ENCODE measurements around the gene SLC16A8.

The SLC16A8 gene

GRCh38 chr22:38089474-38089851, 5.5 kb upstream of the SLC16A8 start:
- Histone ChIP-seq H3K9me3 (ENCODE audit: low read length) (no peaks in the 10 kb centered on the region), H3K9me2 (ENCODE audit: low read depth, low read length) (no peaks in the 10 kb centered on the region), H3K9ac (ENCODE audit: low read length) (no peak overlapping the region), H3K27ac (ENCODE audit: low read depth, low read length, poor library complexity, severe bottlenecking) (no peak overlapping the region), H4K20me1 (ENCODE audit: insufficient read depth, low read length) (no peaks in the 10 kb centered on the region), H3K79me2 (ENCODE audit: insufficient read depth, low read length) (no peaks in the 10 kb centered on the region), H3F3A (ENCODE audit: insufficient read depth, low read length) (no peaks in the 10 kb centered on the region), H3K27me3 (ENCODE audit: insufficient read depth, low read length) (no peaks in the 10 kb centered on the region), H2AFZ (ENCODE audit: low read length) (no peak overlapping the region), H3K4me2 (ENCODE audit: low read length) (no peak overlapping the region), H3K36me3 (ENCODE audit: insufficient read depth, low read length) (no peaks in the 10 kb centered on the region), H3K4me3 (ENCODE audit: low read depth, low read length, poor library complexity, severe bottlenecking) (no peak overlapping the region), H3K4me1 (ENCODE audit: insufficient read depth, low read length, severe bottlenecking) (no peaks in the 10 kb centered on the region)
- TF ChIP-seq CTCF (IDR thresholded peaks at IDR 0.05; ENCODE audit: low read length) (no peak), EZH2 (IDR thresholded peaks at IDR 0.05; ENCODE audit: borderline replicate concordance, low read length) (no peak)

DNA sequence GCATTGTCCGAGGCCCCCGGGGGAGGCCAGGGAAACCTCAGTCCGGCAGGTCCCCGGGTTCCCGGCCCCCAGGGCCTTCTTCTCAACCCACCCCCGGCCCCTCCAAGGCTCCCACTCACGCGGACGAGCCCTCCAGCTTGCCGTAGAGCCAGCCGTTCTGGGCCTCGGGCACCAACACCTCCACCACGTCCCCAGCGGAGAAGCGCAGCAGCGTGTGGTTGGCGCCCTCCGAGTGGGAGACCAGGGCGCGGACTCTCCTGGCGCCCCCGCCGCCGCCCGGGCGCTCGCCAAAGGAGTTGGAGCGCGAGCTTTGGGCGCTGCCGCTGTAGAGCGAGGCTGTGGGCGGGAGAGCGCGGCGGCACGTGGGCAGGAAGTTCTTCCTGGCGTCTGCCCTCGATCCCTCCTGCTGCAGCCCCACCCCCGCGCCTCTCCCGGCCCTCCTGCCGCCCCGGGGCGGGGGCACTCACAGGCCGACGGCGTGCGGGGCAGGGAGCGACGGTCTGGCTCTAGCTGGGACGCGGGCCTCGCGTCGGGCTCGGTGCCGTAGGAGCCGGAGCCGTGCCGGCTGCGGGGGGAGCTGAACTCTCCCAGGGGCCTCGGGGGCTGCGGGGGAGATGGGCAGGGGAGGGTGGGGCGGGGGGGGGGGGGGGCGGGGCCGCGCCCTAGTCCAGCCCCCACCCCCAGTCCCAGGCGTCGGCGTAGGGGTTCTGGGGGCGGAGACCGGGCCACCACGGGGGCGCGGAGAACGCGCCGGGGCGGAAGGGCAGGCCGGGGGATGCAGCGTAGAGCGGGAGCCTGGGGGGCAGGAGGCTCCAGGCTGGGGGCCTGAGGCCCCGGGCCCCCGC, 4.9 kb upstream of the SLC16A8 start:
- Histone ChIP-seq H4K20me1 (ENCODE audit: insufficient read depth, low read length) (no peaks in the 10 kb centered on the region), H3K79me2 (ENCODE audit: insufficient read depth, low read length) (no peaks in the 10 kb centered on the region), H3K27ac (ENCODE audit: low read depth, low read length, poor library complexity, severe bottlenecking) (no peak overlapping the region), H3K27me3 (ENCODE audit: insufficient read depth, low read length) (no peaks in the 10 kb centered on the region), H3K4me2 (ENCODE audit: low read length) (no peak overlapping the region), H3K9me2 (ENCODE audit: low read depth, low read length) (no peaks in the 10 kb centered on the region), H3K4me3 (ENCODE audit: low read depth, low read length, poor library complexity, severe bottlenecking) (no peak overlapping the region), H3K9ac (ENCODE audit: low read length) (no peak overlapping the region), H3K9me3 (ENCODE audit: low read length) (no peaks in the 10 kb centered on the region), H2AFZ (ENCODE audit: low read length) (no peak overlapping the region), H3K36me3 (ENCODE audit: insufficient read depth, low read length) (no peaks in the 10 kb centered on the region), H3F3A (ENCODE audit: insufficient read depth, low read length) (no peaks in the 10 kb centered on the region), H3K4me1 (ENCODE audit: insufficient read depth, low read length, severe bottlenecking) (no peaks in the 10 kb centered on the region)
- TF ChIP-seq EZH2 (IDR thresholded peaks at IDR 0.05; ENCODE audit: borderline replicate concordance, low read length) (no peak), CTCF (IDR thresholded peaks at IDR 0.05; ENCODE audit: low read length) (no peak)

DNA sequence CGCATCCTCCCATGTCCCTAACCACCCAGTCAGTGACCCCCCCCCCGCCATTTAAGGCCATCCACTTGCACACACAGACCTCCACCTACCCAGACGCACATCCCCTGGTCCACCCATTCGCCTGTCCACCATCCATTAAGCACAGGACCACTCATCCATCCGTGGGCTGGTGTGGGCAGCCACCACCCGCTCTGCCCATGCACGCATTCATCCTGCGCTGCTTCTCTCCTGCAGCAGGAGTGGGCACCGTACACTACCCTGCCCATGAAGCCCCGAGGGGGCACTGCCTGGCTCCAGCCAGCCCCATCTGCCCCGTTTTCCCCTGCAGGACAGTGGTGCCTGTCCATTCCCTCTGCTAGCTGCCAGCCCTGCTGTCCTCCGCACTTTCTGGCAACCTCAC, 3.9 kb upstream of the SLC16A8 start:
- no peaks in the 10 kb centered on the region for H3K4me1 ChIP-seq (ENCODE audit: insufficient read depth, low read length, severe bottlenecking)
- H3K9me3 ChIP-seq (ENCODE audit: low read length), result no peaks in the 10 kb centered on the region
- no peaks in the 10 kb centered on the region for H3K79me2 ChIP-seq (ENCODE audit: insufficient read depth, low read length)
- H3K9ac ChIP-seq (ENCODE audit: low read length), result no peak overlapping the region
- H2AFZ ChIP-seq (ENCODE audit: low read length), result no peak overlapping the region
- no peaks in the 10 kb centered on the region for H4K20me1 ChIP-seq (ENCODE audit: insufficient read depth, low read length)
- H3F3A ChIP-seq (ENCODE audit: insufficient read depth, low read length), result no peaks in the 10 kb centered on the region
- no peak overlapping the region for H3K4me2 ChIP-seq (ENCODE audit: low read length)
- no peaks in the 10 kb centered on the region for H3K36me3 ChIP-seq (ENCODE audit: insufficient read depth, low read length)
- no peaks in the 10 kb centered on the region for H3K9me2 ChIP-seq (ENCODE audit: low read depth, low read length)
- TF ChIP-seq EZH2 (IDR thresholded peaks at IDR 0.05; ENCODE audit: borderline replicate concordance, low read length) (no peak), CTCF (IDR thresholded peaks at IDR 0.05; ENCODE audit: low read length) (no peak)
- no peak overlapping the region for H3K27ac ChIP-seq (ENCODE audit: low read depth, low read length, poor library complexity, severe bottlenecking)
- H3K27me3 ChIP-seq (ENCODE audit: insufficient read depth, low read length), result no peaks in the 10 kb centered on the region
- H3K4me3 ChIP-seq (ENCODE audit: low read depth, low read length, poor library complexity, severe bottlenecking), result no peak overlapping the region

Data from OCI-LY1 (cell line).